HG03558 (cell line): Measurements from ENCODE around the gene MPG.
"Not testable (repeated sequence)": the region's sequence is repeated elsewhere in the genome, so short reads cannot be mapped to it uniquely, and the experiment has no call there.

Source experiments
- ATAC-seq: cut with Tn5 transposase; IDR thresholded peaks from one replicate; pipeline ENCODE4 v1.9.1; 2021; ENCODE audit warnings: moderate number of reproducible peaks; ENCODE audit not compliant: unreplicated experiment; ENCODE audit errors: extremely low read depth

MPG gene, protein sequence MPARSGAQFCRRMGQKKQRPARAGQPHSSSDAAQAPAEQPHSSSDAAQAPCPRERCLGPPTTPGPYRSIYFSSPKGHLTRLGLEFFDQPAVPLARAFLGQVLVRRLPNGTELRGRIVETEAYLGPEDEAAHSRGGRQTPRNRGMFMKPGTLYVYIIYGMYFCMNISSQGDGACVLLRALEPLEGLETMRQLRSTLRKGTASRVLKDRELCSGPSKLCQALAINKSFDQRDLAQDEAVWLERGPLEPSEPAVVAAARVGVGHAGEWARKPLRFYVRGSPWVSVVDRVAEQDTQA

DNA sequence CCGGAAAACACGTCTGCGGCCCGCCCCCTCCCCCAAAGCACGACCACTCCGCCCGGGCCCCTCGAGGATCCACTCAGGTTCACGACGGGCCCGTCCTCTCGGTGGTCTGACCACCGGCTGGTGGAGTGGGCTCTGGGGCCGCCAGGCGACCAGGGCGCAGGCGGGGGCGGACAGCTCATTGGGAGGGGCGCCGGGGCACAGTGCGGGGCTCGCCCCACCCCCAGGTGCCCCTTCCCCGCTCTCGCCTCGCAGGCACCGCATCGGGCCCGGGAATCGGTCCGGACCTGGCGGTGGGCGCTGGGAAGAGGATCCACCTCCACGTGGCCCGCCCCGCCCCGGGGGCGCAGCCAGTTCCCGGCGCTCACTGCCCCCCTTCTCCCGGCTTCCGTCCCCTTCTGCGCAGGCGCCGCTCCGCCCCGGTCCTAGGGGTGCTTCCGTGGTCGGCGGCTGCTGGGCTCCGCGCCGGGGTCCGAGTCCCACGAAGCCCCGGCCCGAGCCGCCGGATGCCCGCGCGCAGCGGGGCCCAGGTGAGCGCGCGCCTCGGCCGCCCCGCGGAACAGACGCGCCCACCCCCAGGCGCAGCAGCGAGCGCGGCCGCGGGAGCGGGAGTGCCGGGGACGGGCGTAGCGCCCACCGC, at the start of gene MPG:
Gene MPG (plus strand): TSS at position 419 of the 637 bp plus-strand sequence. CDS start 85 bp downstream, at position 504.
- no peak for ATAC-seq

DNA sequence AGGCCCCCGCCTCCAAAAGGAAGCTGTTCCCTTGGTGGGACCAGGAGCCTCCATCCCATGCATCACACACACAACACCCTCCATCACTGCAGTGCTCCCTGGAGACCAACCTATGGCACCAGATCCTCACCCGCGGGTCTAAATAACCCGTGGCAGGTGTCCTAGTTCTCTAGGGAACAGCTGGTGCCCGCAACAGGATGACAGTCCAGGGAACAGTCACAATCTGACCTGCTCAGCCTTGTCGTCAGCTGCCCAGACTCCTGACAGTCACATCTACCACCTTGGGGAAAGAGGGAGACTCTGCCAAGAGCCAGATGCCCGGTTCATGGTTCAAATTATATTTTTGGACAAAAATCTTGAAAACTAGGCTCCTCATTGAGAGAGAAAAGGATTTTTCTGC, 47.4 kb upstream of the MPG start:
- ATAC-seq, result not testable (repeated sequence)

DNA sequence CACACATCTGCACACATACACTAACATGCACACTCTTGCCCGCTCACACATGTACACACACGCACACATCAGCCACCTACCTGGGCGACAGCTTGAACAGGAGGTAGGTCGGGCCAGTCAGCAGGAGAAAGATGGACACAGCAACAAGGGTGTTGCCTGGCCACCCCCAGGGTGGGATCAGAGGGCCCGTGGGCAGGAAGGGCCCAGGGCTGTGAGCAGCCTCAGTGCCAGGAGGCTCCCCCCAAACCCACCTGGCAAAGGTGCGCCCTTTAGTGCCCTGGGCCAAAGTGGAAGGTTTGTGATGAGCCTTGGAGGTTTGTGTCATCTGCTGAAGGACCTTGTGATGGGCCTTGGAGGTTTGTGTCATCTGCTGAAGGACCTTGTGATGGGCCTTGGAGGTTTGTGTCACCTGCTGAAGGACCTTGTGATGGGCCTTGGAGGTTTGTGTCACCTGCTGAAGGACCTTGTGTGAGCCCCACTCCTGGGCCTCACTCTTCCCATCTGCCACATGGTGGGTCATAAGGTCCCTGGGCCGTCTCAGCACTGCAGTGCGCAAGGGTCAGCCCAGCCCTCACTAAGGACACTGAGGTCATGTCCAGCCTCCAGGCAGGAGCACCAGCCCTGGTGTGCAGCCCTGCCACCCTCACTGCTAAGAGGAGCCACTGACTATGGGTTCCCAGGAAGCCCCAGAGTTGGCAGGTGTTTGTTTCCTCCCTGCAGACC, 44.7 kb upstream of the MPG start:
- not testable (repeated sequence) for ATAC-seq

DNA sequence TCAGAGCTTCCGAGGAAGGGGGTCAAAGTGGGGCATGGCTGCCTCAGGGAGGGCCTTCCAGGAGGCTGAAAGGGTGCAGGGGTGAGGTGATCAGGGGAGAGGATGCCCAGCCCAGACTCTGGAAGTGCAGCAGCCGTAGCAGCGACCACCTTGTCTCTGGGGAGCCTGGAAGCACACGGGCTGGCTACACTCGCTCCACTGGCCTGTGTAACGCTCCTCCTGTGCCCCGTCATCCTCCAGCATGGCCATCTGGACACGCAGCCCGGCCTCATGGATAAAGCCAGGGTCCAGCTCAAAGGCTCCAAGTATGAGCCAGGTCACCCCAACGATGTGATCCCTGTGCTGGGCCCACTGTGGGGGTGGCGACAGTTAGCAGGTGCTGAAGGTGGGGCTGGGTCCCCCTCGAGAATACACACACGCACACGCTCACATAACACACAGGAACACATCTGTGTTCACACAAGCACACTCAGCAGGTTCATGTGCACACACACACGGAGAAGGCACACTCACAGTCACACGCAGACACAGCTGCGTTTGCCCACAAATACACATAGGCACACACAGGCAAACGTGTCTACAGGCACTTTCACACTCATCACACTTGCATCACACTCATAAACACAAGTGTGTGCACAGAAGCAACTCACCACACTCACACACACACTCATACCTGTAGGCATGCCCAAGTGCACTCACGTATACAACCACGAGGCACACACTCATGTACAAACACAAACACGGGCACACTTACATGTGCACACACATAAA, 44.0 kb upstream of the MPG start:
- no peak for ATAC-seq

DNA sequence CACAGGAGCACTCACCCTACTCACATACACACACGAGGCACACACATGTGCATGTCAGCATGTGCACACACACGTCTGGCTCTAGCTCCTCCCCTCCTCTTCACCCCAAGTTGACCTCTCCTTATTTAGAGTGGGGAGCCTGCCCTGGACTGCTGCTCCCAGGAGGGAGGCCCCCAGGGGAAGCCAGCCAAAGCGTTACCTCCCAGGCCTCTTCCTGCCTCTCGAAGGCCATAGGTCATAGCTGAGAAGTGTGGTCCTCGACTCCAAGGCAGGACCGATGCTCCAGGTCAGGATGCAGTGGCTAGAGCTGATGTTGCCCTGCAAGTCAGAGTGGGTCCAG, 43.4 kb upstream of the MPG start:
- no peak for ATAC-seq

DNA sequence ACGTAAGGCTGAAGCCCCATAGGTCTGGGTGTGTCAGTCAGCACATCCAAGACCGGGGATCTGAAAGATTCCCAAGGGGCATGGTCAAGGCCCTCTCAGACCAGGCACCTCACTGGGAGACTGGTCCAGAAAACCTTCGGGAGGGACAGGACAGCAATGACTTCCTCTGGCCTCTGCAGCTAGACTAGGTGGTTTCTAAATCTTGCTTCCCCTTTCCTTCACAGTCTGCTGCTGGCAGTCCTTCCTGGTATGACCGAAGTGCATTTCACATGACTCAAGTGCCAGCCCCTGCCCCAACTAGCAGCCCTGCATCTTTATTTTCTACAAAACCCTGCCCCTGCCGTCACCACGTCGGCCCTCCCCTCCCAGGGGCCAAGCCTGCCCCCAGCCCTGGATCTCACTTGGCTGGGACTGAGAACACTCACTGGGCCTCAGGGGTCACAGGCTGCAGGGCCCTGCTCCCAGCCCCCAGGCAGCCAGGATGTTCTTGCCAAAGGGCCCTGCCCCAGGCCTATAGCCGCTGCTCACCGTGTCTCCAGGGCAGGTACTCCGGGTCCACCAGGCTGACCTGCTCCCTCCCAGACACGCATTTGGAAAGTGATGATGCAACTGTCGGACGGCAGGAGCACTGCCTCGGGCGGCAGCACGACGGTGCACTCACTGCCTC, 42.9 kb upstream of the MPG start:
- ATAC-seq, result no peak

DNA sequence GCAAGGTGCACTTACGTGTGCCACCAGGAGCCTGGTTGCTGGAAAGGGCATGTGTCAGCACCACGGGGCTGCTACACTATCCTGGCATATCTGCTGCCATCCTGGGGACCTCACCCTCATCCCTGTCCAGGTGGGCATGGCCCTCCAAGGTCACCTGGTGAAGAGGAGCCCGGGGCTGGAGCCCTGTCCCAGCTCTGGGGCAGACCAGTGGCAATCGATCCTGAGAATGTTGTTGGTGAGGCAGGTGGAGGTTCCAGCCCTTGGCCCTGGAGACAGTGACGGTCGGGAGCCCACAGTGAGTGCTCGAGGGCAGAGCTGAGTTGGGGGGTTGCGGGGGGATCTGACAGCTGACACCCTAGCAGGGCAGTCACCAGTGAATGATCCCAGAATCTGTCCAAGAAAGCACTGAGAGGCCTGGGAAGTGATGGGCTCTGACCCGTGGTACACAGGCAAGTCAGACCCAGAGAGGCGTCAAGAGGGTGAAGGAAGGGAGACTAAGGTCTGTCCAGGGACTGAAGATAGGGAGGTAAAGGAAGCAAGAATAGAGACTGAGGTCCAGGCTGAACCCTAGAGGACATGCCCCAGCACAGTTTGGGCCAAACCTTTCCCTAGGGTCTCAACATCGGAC, 42.2 kb upstream of the MPG start:
- ATAC-seq, result no peak

DNA sequence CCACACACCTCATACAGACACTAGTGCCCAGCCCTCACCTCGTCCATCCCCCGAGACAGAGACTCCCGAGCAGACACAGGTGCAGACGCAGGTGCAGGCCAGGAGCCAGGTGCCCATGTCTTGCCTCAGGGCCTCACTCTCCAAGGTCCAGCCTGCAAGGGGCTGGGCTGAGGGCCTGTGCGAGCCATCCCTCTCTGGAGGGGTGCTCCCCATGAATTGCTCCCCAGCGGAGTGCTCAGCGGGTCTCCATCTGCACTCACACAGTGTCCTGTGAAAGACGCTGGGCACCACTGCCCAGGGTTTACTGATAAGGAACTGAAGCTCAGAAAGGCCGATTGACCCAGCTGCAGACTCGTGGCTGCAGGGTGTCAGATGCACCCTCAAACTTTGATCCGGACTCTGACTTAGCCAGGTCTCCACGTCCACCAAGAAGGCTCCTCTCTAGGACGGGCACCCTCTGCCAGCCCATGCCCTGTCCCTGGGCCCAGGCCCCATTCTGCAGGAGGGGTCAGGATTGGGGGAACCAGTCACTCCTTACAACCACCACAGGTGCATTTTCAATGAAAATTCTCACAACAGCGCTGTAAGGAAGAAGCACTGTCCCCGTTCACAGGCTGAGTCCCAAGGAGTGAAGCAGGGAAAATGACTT, 41.6 kb upstream of the MPG start:
- no peak for ATAC-seq

DNA sequence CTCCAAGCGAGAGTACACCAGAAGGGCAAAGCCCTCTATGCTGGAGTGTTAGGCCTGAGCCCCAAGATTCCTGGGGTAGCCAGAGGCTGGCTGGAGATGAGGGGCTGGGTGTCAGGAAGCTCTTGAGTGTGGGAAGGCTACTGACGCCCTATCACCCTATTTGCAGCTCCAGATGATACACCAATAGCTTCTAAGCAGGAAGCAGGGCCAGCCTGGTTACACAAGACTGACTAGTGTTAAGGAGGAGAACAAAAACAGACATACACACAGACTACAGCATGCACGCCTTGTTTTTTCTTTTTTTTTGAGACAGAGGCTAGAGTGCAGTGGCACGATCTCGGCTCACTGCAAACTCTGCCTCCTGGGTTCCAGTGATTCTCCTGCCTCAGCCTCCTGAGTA, 40.5 kb upstream of the MPG start:
- ATAC-seq, result no peak

DNA sequence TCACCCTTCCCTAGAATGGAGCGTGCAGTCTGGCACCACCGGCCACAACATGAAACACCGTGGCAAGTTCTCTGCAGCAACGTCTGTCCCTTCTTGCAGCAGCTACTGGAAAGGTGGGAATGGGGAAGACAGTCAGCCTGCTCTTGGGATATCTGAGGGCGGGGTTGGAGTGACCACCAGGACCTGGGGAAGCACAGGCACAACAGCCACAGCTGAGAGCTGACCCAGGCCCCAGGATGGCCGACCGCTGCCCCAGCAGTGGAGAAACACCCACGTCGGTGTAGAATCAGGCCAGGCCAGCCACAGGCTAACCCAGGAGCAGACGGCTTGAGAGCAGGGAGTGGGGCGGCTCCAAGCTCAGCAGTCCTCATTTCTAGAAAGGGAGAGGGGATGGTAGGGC, 39.8 kb upstream of the MPG start:
- ATAC-seq, result not testable (repeated sequence)

DNA sequence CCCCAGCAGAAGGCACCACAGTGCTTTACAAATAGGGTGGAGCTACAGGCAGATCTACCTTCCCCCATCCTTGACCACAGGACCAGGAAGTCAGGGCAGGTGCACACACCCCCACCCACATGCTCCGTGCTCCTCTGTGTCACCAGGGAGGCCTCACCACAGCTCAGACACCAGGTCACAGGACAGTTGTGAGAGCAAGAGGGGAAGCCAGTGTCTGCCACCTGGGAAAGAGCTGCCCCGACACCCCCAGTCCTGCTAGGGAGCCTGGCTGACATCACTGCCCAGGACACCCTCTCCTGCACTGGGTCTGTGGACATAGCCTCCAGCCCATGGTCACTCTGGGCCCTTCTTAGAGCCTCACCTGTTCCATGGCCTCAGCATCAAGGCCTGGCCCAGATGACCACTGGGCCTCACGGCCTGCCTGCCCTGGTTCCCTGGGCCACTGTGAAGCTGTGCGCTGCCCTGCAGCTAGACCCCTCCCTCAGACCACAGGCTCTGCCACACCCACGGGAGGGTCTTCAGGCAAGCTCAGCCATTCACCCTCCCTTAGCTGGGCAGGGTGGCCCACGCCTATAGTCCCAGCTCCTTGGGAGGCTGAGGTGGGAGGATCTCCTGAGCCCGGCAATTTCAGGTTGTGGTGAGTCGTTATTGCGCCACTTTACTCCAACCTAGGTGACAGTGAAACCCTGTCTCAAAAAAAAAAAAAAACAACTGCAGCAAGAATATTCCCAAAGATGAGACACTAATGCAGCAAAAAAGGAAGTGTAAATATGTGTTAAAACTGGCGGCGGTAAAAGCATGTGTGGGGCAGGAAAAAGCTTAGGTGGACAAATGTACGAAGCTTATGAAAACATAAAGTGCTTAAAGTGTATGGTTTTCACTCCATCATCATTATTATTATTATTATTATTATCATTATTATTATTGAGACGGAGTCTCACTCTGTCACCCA, 38.8 kb upstream of the MPG start:
- no peak for ATAC-seq

DNA sequence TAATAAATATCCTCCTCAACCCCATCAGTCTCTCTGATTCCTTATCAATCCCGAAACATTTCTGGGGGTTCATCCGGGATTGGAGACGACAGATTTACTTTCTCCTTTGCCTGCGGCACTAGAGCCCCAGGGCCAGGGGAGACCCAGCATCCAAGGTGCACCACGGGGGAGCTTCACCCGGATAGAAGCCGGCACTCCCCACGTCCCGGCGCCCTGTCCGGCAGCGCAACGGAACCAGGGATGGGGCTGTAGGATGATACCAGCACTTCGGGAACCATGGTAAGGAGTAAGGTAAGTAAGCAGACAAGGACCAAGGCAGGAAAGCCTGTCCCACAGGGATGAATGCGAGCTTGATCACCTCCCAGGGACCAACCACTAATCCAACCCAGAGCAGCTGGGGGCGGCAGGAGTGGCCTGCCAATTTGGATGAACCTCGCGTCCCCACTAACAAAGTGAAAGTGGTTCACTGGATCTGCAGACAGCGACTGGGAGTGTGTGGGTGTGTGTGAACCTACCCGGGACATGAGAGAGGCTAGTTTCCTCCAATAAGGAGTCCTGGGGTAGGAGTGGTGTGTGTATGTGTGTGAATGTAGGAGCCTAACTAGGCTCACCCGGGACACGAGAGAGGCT, 36.5 kb upstream of the MPG start:
- ATAC-seq, result no peak

DNA sequence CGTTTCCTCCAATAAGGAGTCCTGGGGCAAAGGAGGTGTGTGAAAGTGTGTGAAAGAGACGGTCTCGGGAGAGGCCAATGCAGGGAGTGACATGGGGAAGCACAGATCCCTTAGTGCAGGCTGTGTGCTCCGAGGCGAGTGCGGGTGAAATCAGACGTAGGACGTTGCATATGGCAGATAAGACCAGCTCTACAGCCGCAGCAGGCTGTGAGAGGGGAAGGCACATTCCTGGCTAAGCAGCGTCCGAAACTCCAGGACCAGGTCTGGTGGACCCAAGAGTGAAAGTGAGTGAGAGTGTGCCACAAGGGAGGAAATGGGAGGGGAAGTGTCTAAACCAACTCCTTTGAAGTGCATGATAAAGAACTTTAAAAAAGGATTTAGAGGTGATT, 36.0 kb upstream of the MPG start:
- no peak for ATAC-seq

DNA sequence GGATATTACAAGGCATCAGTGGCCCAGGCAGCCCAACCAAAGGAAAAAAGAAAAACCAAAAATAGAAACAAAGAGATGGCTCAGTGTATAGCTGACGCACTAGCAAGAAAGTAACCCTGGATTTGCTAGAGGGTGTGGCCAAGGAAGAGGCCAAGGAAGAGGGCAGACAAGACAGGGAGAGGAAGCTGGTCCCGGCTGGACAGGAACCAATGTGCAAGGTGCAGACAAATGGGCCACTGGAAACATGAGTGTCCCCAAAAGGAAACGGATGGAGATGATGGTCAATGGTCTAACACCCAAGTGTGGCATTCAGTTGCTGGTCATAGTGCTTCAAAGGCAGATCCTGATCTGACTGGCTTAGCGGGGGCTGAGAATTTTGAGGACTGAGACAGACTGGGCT, 35.3 kb upstream of the MPG start:
- ATAC-seq, result no peak

DNA sequence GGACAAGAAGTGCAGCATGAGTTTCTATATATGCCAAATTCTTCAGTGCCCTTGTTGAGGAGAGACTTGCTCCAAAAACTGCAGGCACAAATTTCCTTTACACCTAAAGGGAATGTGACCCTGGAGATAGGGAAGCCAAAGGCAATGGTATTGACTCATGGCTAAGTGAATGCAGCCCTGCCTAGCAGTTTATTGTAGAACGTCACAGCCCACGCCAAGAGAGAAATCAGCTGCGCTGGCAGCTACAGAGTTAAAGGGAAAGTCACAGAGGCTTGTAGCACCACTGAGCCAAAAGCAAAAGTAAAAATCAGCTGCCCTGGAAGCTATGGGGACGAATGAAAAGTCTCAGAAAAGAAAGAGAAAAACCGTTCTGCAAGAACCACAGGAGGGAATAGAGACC, 34.7 kb upstream of the MPG start:
- ATAC-seq, result no peak

DNA sequence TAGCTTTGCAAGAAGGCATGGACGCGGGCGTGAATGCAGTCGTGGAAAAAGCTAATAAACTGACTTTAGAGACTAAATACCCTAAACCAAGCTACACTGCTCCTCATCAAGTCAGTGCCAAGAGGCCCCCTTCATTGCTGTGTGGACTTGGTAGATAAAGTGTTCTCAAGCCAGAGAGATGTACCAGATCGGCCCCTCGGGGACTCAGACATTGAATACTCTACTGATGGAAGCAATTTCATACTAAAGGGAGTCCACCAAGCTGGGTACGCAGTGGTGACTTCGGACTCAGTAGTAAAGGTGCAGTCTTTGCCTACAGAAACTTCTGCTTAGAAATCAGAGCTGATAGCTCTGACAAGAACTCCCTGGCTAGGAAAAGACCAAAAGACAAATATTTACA, 33.4 kb upstream of the MPG start:
- ATAC-seq, result no peak

DNA sequence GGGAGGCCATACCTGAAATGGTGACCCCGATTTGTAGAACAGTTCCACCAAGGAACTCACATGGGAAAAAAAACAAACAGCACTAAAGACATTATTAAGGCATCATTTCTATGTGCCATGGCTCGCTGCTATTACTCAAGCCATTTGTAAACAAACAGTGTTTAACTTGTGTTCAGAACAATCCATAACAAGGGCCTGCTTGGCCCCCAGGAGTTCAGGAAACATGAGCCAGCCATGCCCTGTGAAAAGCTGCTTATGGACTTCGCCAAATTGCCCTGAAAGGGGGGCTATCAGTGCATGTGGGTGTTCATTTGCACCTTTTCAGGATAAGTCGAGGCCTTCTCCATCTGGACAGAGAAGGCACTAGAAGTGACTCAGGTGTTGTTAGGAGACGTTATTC, 32.6 kb upstream of the MPG start:
- no peak for ATAC-seq

DNA sequence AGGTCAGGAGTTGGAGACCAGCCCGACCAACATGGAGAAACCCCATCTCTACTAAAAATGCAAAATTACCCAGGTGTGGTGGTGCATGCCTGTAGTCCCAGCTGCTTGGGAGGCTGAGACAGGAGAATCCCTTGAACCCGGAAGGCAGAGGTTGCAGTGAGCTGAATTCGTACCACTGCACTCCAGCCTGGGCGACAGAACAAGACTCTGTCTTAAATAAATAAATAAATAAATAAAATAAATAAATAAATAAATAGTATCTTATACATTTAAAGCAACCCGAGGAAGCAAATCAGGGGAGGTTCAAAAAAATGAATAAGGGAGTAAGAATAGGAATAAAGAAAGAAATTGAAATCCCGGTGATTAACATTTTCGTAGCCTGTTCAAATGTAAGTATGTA, 31.5 kb upstream of the MPG start:
- ATAC-seq, result not testable (repeated sequence)
